KOPT-K1 (cell line): ENCODE results near the gene CFAP206.
"Not testable (repeated sequence)": the region's sequence is repeated elsewhere in the genome, so short reads cannot be mapped to it uniquely, and the experiment has no call there.

Experiments used
- H3K27ac ChIP-seq: fragments of 200-600 bp; sonication (generic); 2 replicates; pipeline ENCODE4 v1.5.1; 2016; ENCODE audit warnings: antibody characterized with exemption, mild to moderate bottlenecking, low read depth, low read length; ENCODE audit not compliant: poor library complexity, severe bottlenecking
- H3K36me3 ChIP-seq: fragments of 200-600 bp; sonication (generic); 2 replicates; pipeline ENCODE4 v1.5.1; 2017; ENCODE audit warnings: antibody characterized with exemption, mild to moderate bottlenecking, low read length, moderate library complexity; ENCODE audit not compliant: insufficient read depth
- H3K9me3 ChIP-seq: fragments of 200-600 bp; sonication (generic); 2 replicates; pipeline ENCODE4 v1.5.1; 2017; ENCODE audit warnings: antibody characterized with exemption, low read length, mild to moderate bottlenecking; ENCODE audit not compliant: insufficient read depth, poor library complexity, severe bottlenecking

CFAP206 gene

GRCh38 chr6:87472525-87473418, 65.0 kb downstream of the CFAP206 start, which contains the start of gene SLC35A1:
SLC35A1 (plus strand) TSS chr6:87472974; CDS start chr6:87473004, 30 bp downstream.
- H3K27ac ChIP-seq: peak within 1 kb of the TSS; percentile 81
- H3K9me3 ChIP-seq: no peaks in the 10 kb centered on the region
- no peaks in the 10 kb centered on the region for H3K36me3 ChIP-seq

GRCh38 chr6:87473419-87473903, 65.7 kb downstream of the CFAP206 start:
- Histone ChIP-seq H3K27ac (peak overlapping the region; percentile 81), H3K36me3 (no peaks in the 10 kb centered on the region), H3K9me3 (no peaks in the 10 kb centered on the region)

- Histone ChIP-seq H3K9me3 (no peaks in the 10 kb centered on the region), H3K36me3 (no peaks in the 10 kb centered on the region), H3K27ac (no peak overlapping the region)
Measured at GRCh38 chr6:87481931-87482330, 74.2 kb downstream of the CFAP206 start.

GRCh38 chr6:87482366-87482765, 74.6 kb downstream of the CFAP206 start:
- H3K27ac ChIP-seq: no peak overlapping the region
- H3K9me3 ChIP-seq: no peaks in the 10 kb centered on the region
- H3K36me3 ChIP-seq: no peaks in the 10 kb centered on the region

- Histone ChIP-seq H3K36me3 (no peaks in the 10 kb centered on the region), H3K9me3 (no peaks in the 10 kb centered on the region), H3K27ac (no peak overlapping the region)
Measured at GRCh38 chr6:87483929-87484328, 76.2 kb downstream of the CFAP206 start.

- Histone ChIP-seq H3K27ac (no peak overlapping the region), H3K36me3 (no peaks in the 10 kb centered on the region), H3K9me3 (no peaks in the 10 kb centered on the region)
Measured at GRCh38 chr6:87484491-87484890, 76.7 kb downstream of the CFAP206 start.

GRCh38 chr6:87487555-87487954, 79.8 kb downstream of the CFAP206 start:
- H3K27ac ChIP-seq: no peak overlapping the region
- no peaks in the 10 kb centered on the region for H3K9me3 ChIP-seq

GRCh38 chr6:87489326-87489725, 81.6 kb downstream of the CFAP206 start:
- H3K36me3 ChIP-seq, H3K9me3 ChIP-seq, H3K27ac ChIP-seq: not testable (repeated sequence)

More at GRCh38 chr6:87487555-87487954, 79.8 kb downstream of the CFAP206 start:
- no peaks in the 10 kb centered on the region for H3K36me3 ChIP-seq

GRCh38 chr6:87494761-87495422, 87.1 kb downstream of the CFAP206 start:
- no peaks in the 10 kb centered on the region for H3K36me3 ChIP-seq
- no peaks in the 10 kb centered on the region for H3K9me3 ChIP-seq
- no peak overlapping the region for H3K27ac ChIP-seq

GRCh38 chr6:87498048-87498447, 90.3 kb downstream of the CFAP206 start:
- Histone ChIP-seq H3K27ac (no peak overlapping the region), H3K9me3 (no peaks in the 10 kb centered on the region), H3K36me3 (peaks cover 18% of the 10 kb centered on the region)

GRCh38 chr6:87501809-87502572, 94.2 kb downstream of the CFAP206 start:
- no peaks in the 10 kb centered on the region for H3K9me3 ChIP-seq
- no peak overlapping the region for H3K27ac ChIP-seq
- H3K36me3 ChIP-seq: peaks cover 57% of the 10 kb centered on the region

GRCh38 chr6:87504441-87504840, 96.7 kb downstream of the CFAP206 start:
- H3K36me3 ChIP-seq: peaks cover 76% of the 10 kb centered on the region
- no peak overlapping the region for H3K27ac ChIP-seq
- no peaks in the 10 kb centered on the region for H3K9me3 ChIP-seq
